ENCODE data around the gene IL32. TPM values are rescaled to one million over a fixed set of nuclear protein-coding genes. Genes with fewer than 3 reads are reported as not detected.

The IL32 gene
- total RNA-seq, 1 donor from 2014 or later: 8.8 TPM

DNA sequence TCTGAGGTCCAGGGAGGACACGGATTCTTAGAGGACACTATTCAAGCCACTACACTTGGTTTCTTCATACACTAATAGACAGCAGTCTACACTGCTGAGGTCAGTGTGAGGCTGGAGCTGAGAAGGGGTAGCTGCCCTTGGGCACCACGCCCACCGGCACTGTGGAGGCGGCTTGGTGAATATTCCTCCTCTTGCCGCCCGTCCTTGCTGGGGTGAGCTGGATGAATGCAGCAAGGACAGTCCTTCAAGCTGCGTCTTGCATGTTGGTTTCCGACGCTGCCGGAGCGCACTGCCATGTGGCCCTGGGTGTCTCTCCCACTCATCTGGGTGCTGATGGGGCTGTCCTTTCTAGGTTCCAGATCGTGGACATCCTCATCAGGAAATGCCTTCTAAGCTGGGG, 49.6 kb downstream of the IL32 start:
- Mint-ChIP-seq H3K36me3 (ENCODE audit: unreplicated experiment) (peaks cover 6% of the 10 kb centered on the region), H3K9me3 (ENCODE audit: unreplicated experiment) (no peaks in the 10 kb centered on the region), H3K27me3 (ENCODE audit: unreplicated experiment) (no peaks in the 10 kb centered on the region), H3K4me3 (ENCODE audit: unreplicated experiment) (peak overlapping the region; percentile 32), H3K4me1 (ENCODE audit: unreplicated experiment) (peaks cover 23% of the 10 kb centered on the region), H3K27ac (ENCODE audit: unreplicated experiment) (no peak overlapping the region)
- TF ChIP-seq, protein P1, sequence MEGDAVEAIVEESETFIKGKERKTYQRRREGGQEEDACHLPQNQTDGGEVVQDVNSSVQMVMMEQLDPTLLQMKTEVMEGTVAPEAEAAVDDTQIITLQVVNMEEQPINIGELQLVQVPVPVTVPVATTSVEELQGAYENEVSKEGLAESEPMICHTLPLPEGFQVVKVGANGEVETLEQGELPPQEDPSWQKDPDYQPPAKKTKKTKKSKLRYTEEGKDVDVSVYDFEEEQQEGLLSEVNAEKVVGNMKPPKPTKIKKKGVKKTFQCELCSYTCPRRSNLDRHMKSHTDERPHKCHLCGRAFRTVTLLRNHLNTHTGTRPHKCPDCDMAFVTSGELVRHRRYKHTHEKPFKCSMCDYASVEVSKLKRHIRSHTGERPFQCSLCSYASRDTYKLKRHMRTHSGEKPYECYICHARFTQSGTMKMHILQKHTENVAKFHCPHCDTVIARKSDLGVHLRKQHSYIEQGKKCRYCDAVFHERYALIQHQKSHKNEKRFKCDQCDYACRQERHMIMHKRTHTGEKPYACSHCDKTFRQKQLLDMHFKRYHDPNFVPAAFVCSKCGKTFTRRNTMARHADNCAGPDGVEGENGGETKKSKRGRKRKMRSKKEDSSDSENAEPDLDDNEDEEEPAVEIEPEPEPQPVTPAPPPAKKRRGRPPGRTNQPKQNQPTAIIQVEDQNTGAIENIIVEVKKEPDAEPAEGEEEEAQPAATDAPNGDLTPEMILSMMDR (IDR thresholded peaks at IDR 0.05): no peak
- no peak for DNase-seq (ENCODE audit: extremely low spot score, unreplicated experiment)

DNA sequence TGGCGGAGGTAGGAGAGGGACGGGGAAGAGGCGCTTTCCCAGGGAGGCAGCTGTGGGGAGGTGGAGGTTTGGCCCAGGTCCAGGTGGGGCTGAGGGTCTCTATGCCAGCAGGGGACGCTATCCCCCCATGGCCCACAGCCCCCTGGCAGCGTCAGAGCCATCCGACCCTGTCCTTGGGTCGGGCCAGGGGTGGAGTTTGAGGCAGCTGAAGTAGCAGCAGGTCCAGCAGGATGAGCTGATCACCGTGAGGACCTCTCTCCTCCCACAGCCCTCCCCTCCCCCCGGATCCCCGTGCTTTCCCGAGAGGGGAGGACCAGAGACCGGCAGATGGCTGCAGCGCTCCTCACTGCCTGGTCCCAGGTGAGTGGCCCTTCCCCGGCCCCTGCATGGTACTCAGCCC, 50.1 kb downstream of the IL32 start:
- peaks cover 23% of the 10 kb centered on the region for H3K4me1 Mint-ChIP-seq (ENCODE audit: unreplicated experiment)
- H3K9me3 Mint-ChIP-seq (ENCODE audit: unreplicated experiment): no peaks in the 10 kb centered on the region
- no peaks in the 10 kb centered on the region for H3K27me3 Mint-ChIP-seq (ENCODE audit: unreplicated experiment)
- H3K4me3 Mint-ChIP-seq (ENCODE audit: unreplicated experiment): no peak overlapping the region
- peaks cover 6% of the 10 kb centered on the region for H3K36me3 Mint-ChIP-seq (ENCODE audit: unreplicated experiment)
- TF ChIP-seq, protein P1 (IDR thresholded peaks at IDR 0.05): no peak
- H3K27ac Mint-ChIP-seq (ENCODE audit: unreplicated experiment): no peak overlapping the region
- no peak for DNase-seq (ENCODE audit: extremely low spot score, unreplicated experiment)

DNA sequence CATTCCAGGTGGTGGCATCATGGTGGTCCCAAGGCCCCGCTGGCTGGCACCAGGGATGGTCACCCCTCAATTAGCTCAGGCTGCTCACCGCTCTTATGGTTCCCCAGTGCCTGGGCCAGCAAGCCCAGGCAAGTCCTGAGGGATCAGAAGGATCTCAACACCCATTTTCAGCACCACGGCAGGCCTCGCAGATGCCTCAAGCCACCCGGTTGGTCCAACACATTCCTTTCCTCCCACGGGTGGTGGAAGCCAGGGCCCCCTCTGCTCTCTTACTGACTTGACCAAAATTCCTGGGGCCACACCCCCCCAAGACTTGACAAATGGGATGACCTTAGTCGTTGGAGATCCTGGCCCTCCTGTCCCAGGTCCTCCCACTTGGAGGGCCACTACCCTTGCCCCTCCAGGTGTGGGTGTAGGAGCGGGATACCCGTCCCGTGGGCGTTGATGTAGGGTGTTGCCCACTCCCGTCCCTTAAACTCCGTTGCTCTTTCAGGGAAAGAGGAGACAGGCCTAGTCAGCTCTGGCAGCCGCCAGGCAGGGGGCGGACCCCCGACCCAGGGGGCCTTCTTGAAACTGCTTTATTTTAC, 52.9 kb downstream of the IL32 start:
- TF ChIP-seq, protein P1 (IDR thresholded peaks at IDR 0.05): no peak
- no peak overlapping the region for H3K27ac Mint-ChIP-seq (ENCODE audit: unreplicated experiment)
- no peaks in the 10 kb centered on the region for H3K27me3 Mint-ChIP-seq (ENCODE audit: unreplicated experiment)
- H3K4me3 Mint-ChIP-seq (ENCODE audit: unreplicated experiment): no peak overlapping the region
- no peak for DNase-seq (ENCODE audit: extremely low spot score, unreplicated experiment)
- peaks cover 6% of the 10 kb centered on the region for H3K36me3 Mint-ChIP-seq (ENCODE audit: unreplicated experiment)
- H3K9me3 Mint-ChIP-seq (ENCODE audit: unreplicated experiment): no peaks in the 10 kb centered on the region
- H3K4me1 Mint-ChIP-seq (ENCODE audit: unreplicated experiment): peaks cover 13% of the 10 kb centered on the region

DNA sequence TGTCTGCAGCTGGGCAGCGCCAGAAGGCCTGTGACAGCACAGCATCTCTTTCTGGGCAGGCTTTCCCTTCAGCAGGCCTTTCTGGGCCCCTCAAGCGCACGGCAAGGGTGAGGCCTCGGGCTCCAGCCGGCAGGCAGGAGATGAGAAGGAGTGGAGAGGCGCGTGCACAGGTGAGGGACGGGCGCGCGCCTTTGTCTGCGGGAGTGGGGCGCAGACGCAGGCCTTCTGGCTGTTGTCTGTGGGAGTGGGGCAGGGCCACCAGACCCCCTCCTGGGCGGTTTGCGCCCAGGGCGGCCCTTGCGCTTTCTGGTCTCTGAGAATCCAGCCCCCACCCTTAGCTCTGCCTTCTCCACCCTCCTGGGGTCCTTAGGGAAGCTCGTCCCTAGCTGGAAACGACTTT, 53.4 kb downstream of the IL32 start:
- H3K4me1 Mint-ChIP-seq (ENCODE audit: unreplicated experiment): peaks cover 13% of the 10 kb centered on the region
- no peak for DNase-seq (ENCODE audit: extremely low spot score, unreplicated experiment)
- H3K4me3 Mint-ChIP-seq (ENCODE audit: unreplicated experiment): no peak overlapping the region
- H3K9me3 Mint-ChIP-seq (ENCODE audit: unreplicated experiment): no peaks in the 10 kb centered on the region
- TF ChIP-seq, protein P1 (IDR thresholded peaks at IDR 0.05): no peak
- no peak overlapping the region for H3K27ac Mint-ChIP-seq (ENCODE audit: unreplicated experiment)
- no peaks in the 10 kb centered on the region for H3K27me3 Mint-ChIP-seq (ENCODE audit: unreplicated experiment)
- peaks cover 6% of the 10 kb centered on the region for H3K36me3 Mint-ChIP-seq (ENCODE audit: unreplicated experiment)

Other genes starting within 250 kb of the IL32 start
- gene PRSS21, start 248.4 kb upstream of the IL32 start, total RNA-seq: not detected in 2 replicates
- not detected in 2 replicates for gene ZG16B, start 235.3 kb upstream of the IL32 start, total RNA-seq
- not detected in 2 replicates for gene PRSS22, start 207.5 kb upstream of the IL32 start, total RNA-seq
- 49.6 and 54.0 TPM in 2 replicates for gene FLYWCH2, start 182.4 kb upstream of the IL32 start, total RNA-seq
- gene FLYWCH1, start 153.7 kb upstream of the IL32 start, total RNA-seq: 38.9 and 46.4 TPM in 2 replicates
- gene KREMEN2, start 101.4 kb upstream of the IL32 start, total RNA-seq: not detected in 2 replicates
- gene PAQR4, start 96.3 kb upstream of the IL32 start, total RNA-seq: 8.4 and 11.9 TPM in 2 replicates
- gene PKMYT1, start 85.2 kb upstream of the IL32 start, total RNA-seq: 10.4 and 14.0 TPM in 2 replicates
- not detected in 2 replicates for gene CLDN9, start 52.7 kb upstream of the IL32 start, total RNA-seq
- gene CLDN6, start 47.5 kb upstream of the IL32 start, total RNA-seq: 0.32 TPM in 1 of 2 replicates, not detected in the other
- gene TNFRSF12A, start 45.3 kb upstream of the IL32 start, total RNA-seq: 71.3 and 72.4 TPM in 2 replicates
- 133 and 139 TPM in 2 replicates for gene HCFC1R1, start 41.7 kb upstream of the IL32 start, total RNA-seq
- 36.6 and 40.1 TPM in 2 replicates for gene THOC6, start 41.6 kb upstream of the IL32 start, total RNA-seq
- not detected in 2 replicates for gene BICDL2, start 28.7 kb upstream of the IL32 start, total RNA-seq
- 3.0 and 3.6 TPM in 2 replicates for gene MMP25, start 19.1 kb upstream of the IL32 start, total RNA-seq
- gene ZSCAN10, start 33.7 kb downstream of the IL32 start, total RNA-seq: not detected in 2 replicates
- 14.8 and 15.9 TPM in 2 replicates for gene ZNF205, start 46.9 kb downstream of the IL32 start, total RNA-seq
- 13.4 and 14.3 TPM in 2 replicates for gene ZNF213, start 69.4 kb downstream of the IL32 start, total RNA-seq
- not detected in 2 replicates for gene OR1F1, start 122.6 kb downstream of the IL32 start, total RNA-seq
- 9.0 and 9.1 TPM in 2 replicates for gene ZNF200, start 169.5 kb downstream of the IL32 start, total RNA-seq
- not detected in 2 replicates for gene MEFV, start 191.0 kb downstream of the IL32 start, total RNA-seq
- 30.4 and 33.2 TPM in 2 replicates for gene ZNF263, start 217.9 kb downstream of the IL32 start, total RNA-seq
- gene TIGD7, start 239.8 kb downstream of the IL32 start, total RNA-seq: 8.2 and 10.0 TPM in 2 replicates
- gene ZNF75A, start 239.9 kb downstream of the IL32 start, total RNA-seq: 24.2 and 26.2 TPM in 2 replicates

All from osteocyte (in vitro differentiated cells).